ENCODE data around the gene MLC1. TPM values are rescaled to one million over a fixed set of nuclear protein-coding genes. Genes with fewer than 3 reads are reported as not detected.

Gene MLC1
- total and polyA plus RNA-seq, 4 donors, result 0.13 to 9.4 (median 0.33) TPM; not detected in 1

- TF ChIP-seq GABPA (IDR thresholded peaks at IDR 0.05 in 1 of 2, conservative IDR thresholded peaks at IDR 0.05 in 1 of 2), result no peak
- no peak for TF ChIP-seq YY1 (IDR thresholded peaks at IDR 0.05)
- no peak for TF ChIP-seq ATF3 (IDR thresholded peaks at IDR 0.05)
- no peak for TF ChIP-seq NR2F2 (IDR thresholded peaks at IDR 0.05)
- no peak for TF ChIP-seq HNF4G (IDR thresholded peaks at IDR 0.05)
Measured at GRCh38 chr22:50039669-50040443, 45.4 kb downstream of the MLC1 start (continued).

GRCh38 chr22:50035976-50036724, 49.1 kb downstream of the MLC1 start:
- H3K27me3 ChIP-seq (ENCODE audit: control insufficient read depth in 4 of 4, insufficient read depth in 4 of 4, low read length in 3 of 4), result peaks cover 0 to 2% (median 0%) of the 10 kb centered on the region in 4 donors
- H3K4me1 ChIP-seq (ENCODE audit: control insufficient read depth in 4 of 4, insufficient read depth in 4 of 4, low read length in 3 of 4), result no peaks in the 10 kb centered on the region
- no peak overlapping the region for H3K27ac ChIP-seq (ENCODE audit: low read depth in 1 of 2, low read length in 2 of 2)
- no peak overlapping the region for H3K9ac ChIP-seq (ENCODE audit: low read depth in 1 of 2, low read length in 2 of 2)
- H3K4me3 ChIP-seq (ENCODE audit: low read depth in 1 of 3, low read length in 3 of 3), result no peak overlapping the region
- peaks cover 0 to 2% (median 0%) of the 10 kb centered on the region in 4 donors for H3K9me3 ChIP-seq (ENCODE audit: control insufficient read depth in 4 of 4, low read length in 3 of 4)
- H3K36me3 ChIP-seq (ENCODE audit: control insufficient read depth in 4 of 4, insufficient read depth in 3 of 4, low read depth in 1 of 4, low read length in 3 of 4), result no peaks in the 10 kb centered on the region
- TF ChIP-seq REST (IDR thresholded peaks at IDR 0.05) (no peak), RXRA (IDR thresholded peaks at IDR 0.05) (no peak), RAD21 (IDR thresholded peaks at IDR 0.05) (no peak), GABPA (IDR thresholded peaks at IDR 0.05 in 1 of 2, conservative IDR thresholded peaks at IDR 0.05 in 1 of 2) (no peak), EGR1 (IDR thresholded peaks at IDR 0.05; ENCODE audit: low read depth in 2 of 2) (no peak), YY1 (IDR thresholded peaks at IDR 0.05) (no peak), NR2F2 (IDR thresholded peaks at IDR 0.05) (no peak), SP1 (IDR thresholded peaks at IDR 0.05) (no peak), FOXA2 (IDR thresholded peaks at IDR 0.05) (no peak), ATF3 (IDR thresholded peaks at IDR 0.05) (no peak), HNF4G (IDR thresholded peaks at IDR 0.05) (no peak), ZBTB33 (IDR thresholded peaks at IDR 0.05) (no peak), JUND (IDR thresholded peaks at IDR 0.05) (no peak), CTCF (IDR thresholded peaks at IDR 0.05; ENCODE audit: low read depth, low read length, missing input control) (no peak), HNF4A (conservative IDR thresholded peaks at IDR 0.05) (no peak), MAX (IDR thresholded peaks at IDR 0.05) (no peak), FOXA1 (IDR thresholded peaks at IDR 0.05) (no peak), TAF1 (conservative IDR thresholded peaks at IDR 0.05) (no peak)
- WGBS, result 82% methylated on average over 23 of the region's 23 CpGs
- DNase-seq (ENCODE audit: low spot score), result no peak
